Calu3 (cell line): ENCODE results near the gene SGMS2. TPM values are rescaled to one million over a fixed set of nuclear protein-coding genes. Genes with fewer than 3 reads are reported as not detected.

ENCODE experiments used
- Bru-seq: library from RNA; stranded (reverse); fragments of 400-500 nt; gene quantifications from one replicate; lab custom pipeline; 2021; lab: Mats Ljungman, UMichigan
- BruChase-seq, 2 experiments: library from RNA; stranded (reverse); fragments of 400-500 nt; gene quantifications; one replicate each; lab custom pipeline; 2021; lab: Mats Ljungman, UMichigan
- BruUV-seq: library from RNA; stranded (reverse); fragments of 400-500 nt; replicated peaks from 2 replicates; lab custom pipeline; 2021; lab: Mats Ljungman, UMichigan
- CTCF ChIA-PET: fragments of 300-600 bp; sonication (Branson Sonifier 250); formaldehyde crosslinking; loops from one replicate; lab custom pipeline; 2022; ENCODE audit warnings: antibody characterized with exemption; lab: Charles Lee
- DNase-seq: peaks from one replicate; pipeline ENCODE4 v3.0.0; 2022
- H3K27ac Mint-ChIP-seq: one replicate; pipeline ENCODE4 v1.8.0; 2022; ENCODE audit warnings: mixed read lengths; ENCODE audit not compliant: unreplicated experiment
- H3K27me3 Mint-ChIP-seq: one replicate; pipeline ENCODE4 v1.8.0; 2022; ENCODE audit warnings: mixed read lengths; ENCODE audit not compliant: unreplicated experiment
- H3K36me3 Mint-ChIP-seq: one replicate; pipeline ENCODE4 v1.8.0; 2022; ENCODE audit warnings: mild to moderate bottlenecking, moderate library complexity, mixed read lengths; ENCODE audit not compliant: insufficient read depth, unreplicated experiment
- H3K4me1 Mint-ChIP-seq: one replicate; pipeline ENCODE4 v1.8.0; 2022; ENCODE audit warnings: mild to moderate bottlenecking, low read depth, mixed read lengths; ENCODE audit not compliant: unreplicated experiment
- H3K4me3 Mint-ChIP-seq: one replicate; pipeline ENCODE4 v1.8.0; 2022; ENCODE audit warnings: mild to moderate bottlenecking, low read depth, moderate library complexity, mixed read lengths; ENCODE audit not compliant: unreplicated experiment
- H3K9me3 Mint-ChIP-seq: one replicate; pipeline ENCODE4 v1.8.0; 2022; ENCODE audit warnings: low read depth, mixed read lengths; ENCODE audit not compliant: unreplicated experiment
- intact Hi-C: fragments of 100-400 bp; cut with micrococcal nuclease; formaldehyde crosslinking; loops from one replicate; pipeline ENCODE4 v1.10.0; 2022; ENCODE audit not compliant: unreplicated experiment
- long read RNA-seq: library from polyadenylated mRNA; stranded (forward); transcript quantifications from one replicate; pipeline ENCODE4 v2.0.0, GENCODE V29; 2022
- total RNA-seq: library from RNA; stranded (reverse); gene quantifications from 2 replicates; pipeline ENCODE4 v1.2.3, GENCODE V29; 2022
- TF ChIP-seq, protein P1 (sequence below): fragments of 200-600 bp; IDR thresholded peaks from one replicate; pipeline ENCODE4 v1.8.0; 2022; ENCODE audit warnings: antibody characterized with exemption; ENCODE audit not compliant: unreplicated experiment

SGMS2 gene
- total RNA-seq (67.2 and 74.7 TPM in 2 replicates), Bru-seq, nascent RNA (percentile 96 among the genes with signal in this experiment), BruChase-seq, experiment 1, labeled RNA remaining after a 6-hour chase (percentile 88 among the genes with signal in this experiment), BruChase-seq, experiment 2, labeled RNA remaining after a 2-hour chase (percentile 82 among the genes with signal in this experiment)
- long read RNA-seq, full-length matches to known transcripts: 4 of 37 reads
- long read RNA-seq, partial matches to known transcripts: 2 of 37 reads
- long read RNA-seq, other reads (novel, unspliced or antisense): 31 of 37 reads

- TF ChIP-seq, protein P1, sequence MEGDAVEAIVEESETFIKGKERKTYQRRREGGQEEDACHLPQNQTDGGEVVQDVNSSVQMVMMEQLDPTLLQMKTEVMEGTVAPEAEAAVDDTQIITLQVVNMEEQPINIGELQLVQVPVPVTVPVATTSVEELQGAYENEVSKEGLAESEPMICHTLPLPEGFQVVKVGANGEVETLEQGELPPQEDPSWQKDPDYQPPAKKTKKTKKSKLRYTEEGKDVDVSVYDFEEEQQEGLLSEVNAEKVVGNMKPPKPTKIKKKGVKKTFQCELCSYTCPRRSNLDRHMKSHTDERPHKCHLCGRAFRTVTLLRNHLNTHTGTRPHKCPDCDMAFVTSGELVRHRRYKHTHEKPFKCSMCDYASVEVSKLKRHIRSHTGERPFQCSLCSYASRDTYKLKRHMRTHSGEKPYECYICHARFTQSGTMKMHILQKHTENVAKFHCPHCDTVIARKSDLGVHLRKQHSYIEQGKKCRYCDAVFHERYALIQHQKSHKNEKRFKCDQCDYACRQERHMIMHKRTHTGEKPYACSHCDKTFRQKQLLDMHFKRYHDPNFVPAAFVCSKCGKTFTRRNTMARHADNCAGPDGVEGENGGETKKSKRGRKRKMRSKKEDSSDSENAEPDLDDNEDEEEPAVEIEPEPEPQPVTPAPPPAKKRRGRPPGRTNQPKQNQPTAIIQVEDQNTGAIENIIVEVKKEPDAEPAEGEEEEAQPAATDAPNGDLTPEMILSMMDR: no peak
- intact Hi-C loops: loop anchor here (5.0 kb wide), 2 partner anchors 73 to 88 kb away; no protein-coding TSS in a partner anchor
- CTCF ChIA-PET: interaction anchor here (0.9 to 1.8 kb wide), 6 partner anchors 15 to 83 kb away, joined by 3 to 7 read pairs (median 4); no protein-coding TSS in a partner anchor
- peak; percentile 88 for DNase-seq
- Mint-ChIP-seq H3K36me3 (peaks cover 45% of the 10 kb centered on the region), H3K4me3 (peak within 1 kb of the TSS; percentile 82), H3K9me3 (no peaks in the 10 kb centered on the region), H3K27ac (peak within 1 kb of the TSS; percentile 96), H3K4me1 (peaks cover 24% of the 10 kb centered on the region), H3K27me3 (no peaks in the 10 kb centered on the region)
- no TSS peak for BruUV-seq
Measured at GRCh38 chr4:107824350-107825071, at the start of gene SGMS2. Gene SGMS2, plus strand, starts transcription at chr4:107824932. Its CDS starts 70,622 bp downstream, at chr4:107895554.

- Mint-ChIP-seq H3K27me3 (no peaks in the 10 kb centered on the region), H3K36me3 (no peaks in the 10 kb centered on the region), H3K4me3 (no peak overlapping the region), H3K27ac (no peak overlapping the region), H3K9me3 (no peaks in the 10 kb centered on the region), H3K4me1 (no peaks in the 10 kb centered on the region)
- DNase-seq: no peak
- no TSS peak for BruUV-seq
- CTCF ChIA-PET: no interaction called here
- intact Hi-C loops: no loop called here
- TF ChIP-seq, protein P1: no peak
Measured at GRCh38 chr4:107777890-107778289, 46.8 kb upstream of the SGMS2 start.

GRCh38 chr4:107778784-107779530 lies 45.8 kb upstream of the SGMS2 start:
- no peaks in the 10 kb centered on the region for H3K27me3 Mint-ChIP-seq
- H3K9me3 Mint-ChIP-seq: no peaks in the 10 kb centered on the region
- H3K4me3 Mint-ChIP-seq: no peak overlapping the region
- no TSS peak for BruUV-seq
- H3K36me3 Mint-ChIP-seq: no peaks in the 10 kb centered on the region
- no peak for DNase-seq
- no peaks in the 10 kb centered on the region for H3K4me1 Mint-ChIP-seq
- CTCF ChIA-PET: no interaction called here
- no peak overlapping the region for H3K27ac Mint-ChIP-seq
- TF ChIP-seq, protein P1: no peak
- intact Hi-C loops: no loop called here

GRCh38 chr4:107780665-107781064 lies 44.1 kb upstream of the SGMS2 start:
- no peaks in the 10 kb centered on the region for H3K27me3 Mint-ChIP-seq
- CTCF ChIA-PET: no interaction called here
- TF ChIP-seq, protein P1: no peak

More at GRCh38 chr4:107780665-107781064, 44.1 kb upstream of the SGMS2 start:
- Mint-ChIP-seq H3K27ac (no peak overlapping the region), H3K4me1 (no peaks in the 10 kb centered on the region), H3K4me3 (no peak overlapping the region), H3K36me3 (no peaks in the 10 kb centered on the region), H3K9me3 (no peaks in the 10 kb centered on the region)
- BruUV-seq: no TSS peak
- no peak for DNase-seq
- intact Hi-C loops: no loop called here
